SK-N-SH treated with all-trans-retinoic acid at 6 μM for 48 hours (cell line): ENCODE results near the gene DHDH.
A peak's percentile ranks its signal among the peaks of the same experiment; 100 is the strongest.

Experiments used
- ATAC-seq: fragments of 200-7000 bp; cut with Tn5 transposase; 3 replicates; pipeline ENCODE4 v1.9.1; 2020; ENCODE audit warnings: mild to moderate bottlenecking, moderate library complexity
- ARNTL ChIP-seq: fragments of 450-650 bp; formaldehyde crosslinking; IDR thresholded peaks from 2 replicates; pipeline ENCODE4 v1.5.0; 2020; ENCODE audit warnings: low read depth, mild to moderate bottlenecking, moderate library complexity, borderline replicate concordance
- BACH2 ChIP-seq: fragments of 250-450 bp; sonication (Bioruptor Pico); IDR thresholded peaks from 2 replicates; pipeline ENCODE4 v1.9.0; 2021; ENCODE audit warnings: mild to moderate bottlenecking, borderline replicate concordance
- CREB5 ChIP-seq: fragments of 250-450 bp; sonication (Bioruptor Pico); IDR thresholded peaks from 2 replicates; pipeline ENCODE4 v1.5.1; 2020; ENCODE audit warnings: low read depth, mild to moderate bottlenecking, moderate library complexity
- CSDC2 ChIP-seq: fragments of 250-450 bp; sonication (Bioruptor Pico); IDR thresholded peaks from 2 replicates; pipeline ENCODE4 v1.5.0; 2020; ENCODE audit warnings: mild to moderate bottlenecking, moderate library complexity
- CSRNP3 ChIP-seq: fragments of 250-450 bp; sonication (Bioruptor Pico); IDR thresholded peaks from 2 replicates; pipeline ENCODE4 v1.5.1; 2021; ENCODE audit warnings: mild to moderate bottlenecking, moderate library complexity
- ESRRG ChIP-seq: fragments of 250-450 bp; sonication (Bioruptor Pico); IDR thresholded peaks from 2 replicates; pipeline ENCODE4 v1.6.1; 2021; ENCODE audit warnings: mild to moderate bottlenecking
- GLIS3 ChIP-seq: fragments of 250-450 bp; sonication (Bioruptor Pico); IDR thresholded peaks from 2 replicates; pipeline ENCODE4 v1.5.0; 2020; ENCODE audit warnings: mild to moderate bottlenecking, moderate library complexity
- ISL1 ChIP-seq: fragments of 250-450 bp; sonication (Bioruptor Pico); IDR thresholded peaks from 2 replicates; pipeline ENCODE4 v2.1.2; 2022; ENCODE audit warnings: mild to moderate bottlenecking, moderate library complexity
- OSR1 ChIP-seq: fragments of 250-450 bp; sonication (Bioruptor Pico); IDR thresholded peaks from 2 replicates; pipeline ENCODE4 v1.8.0; 2022; ENCODE audit warnings: moderate library complexity, mild to moderate bottlenecking, inconsistent platforms
- POU6F1 ChIP-seq: fragments of 250-450 bp; sonication (Bioruptor Pico); IDR thresholded peaks from 2 replicates; pipeline ENCODE4 v1.8.0; 2021; ENCODE audit warnings: low read depth, mild to moderate bottlenecking, moderate library complexity, borderline replicate concordance
- PPARA ChIP-seq: fragments of 250-450 bp; sonication (Bioruptor Pico); IDR thresholded peaks from 2 replicates; pipeline ENCODE4 v1.5.0; 2020; ENCODE audit warnings: mild to moderate bottlenecking, borderline replicate concordance
- RARB ChIP-seq: fragments of 250-450 bp; sonication (Bioruptor Pico); IDR thresholded peaks from 2 replicates; pipeline ENCODE4 v1.8.0; 2021; ENCODE audit warnings: mild to moderate bottlenecking, moderate library complexity
- SNAI2 ChIP-seq: fragments of 250-450 bp; sonication (Bioruptor Pico); IDR thresholded peaks from 2 replicates; pipeline ENCODE4 v1.5.0; 2020; ENCODE audit warnings: mild to moderate bottlenecking, moderate library complexity
- ZC3H10 ChIP-seq: fragments of 250-450 bp; sonication (Bioruptor Pico); IDR thresholded peaks from 2 replicates; pipeline ENCODE4 v1.5.1; 2021; ENCODE audit warnings: mild to moderate bottlenecking, moderate library complexity
- ZFP3 ChIP-seq: fragments of 250-450 bp; sonication (Bioruptor Pico); IDR thresholded peaks from 2 replicates; pipeline ENCODE4 v1.5.0; 2020; ENCODE audit warnings: mild to moderate bottlenecking, moderate library complexity
- ZFP30 ChIP-seq: fragments of 450-650 bp; formaldehyde crosslinking; IDR thresholded peaks from 2 replicates; pipeline ENCODE4 v1.5.0; 2022; ENCODE audit warnings: mild to moderate bottlenecking, moderate library complexity
- ZNF70 ChIP-seq: fragments of 450-650 bp; formaldehyde crosslinking; IDR thresholded peaks from 2 replicates; pipeline ENCODE4 v1.5.0; 2020; ENCODE audit warnings: mild to moderate bottlenecking, moderate library complexity
- ZNF8 ChIP-seq: fragments of 450-650 bp; formaldehyde crosslinking; IDR thresholded peaks from 2 replicates; pipeline ENCODE4 v1.5.0; 2020; ENCODE audit warnings: mild to moderate bottlenecking, moderate library complexity
- TF ChIP-seq, protein P1 (sequence below): fragments of 250-450 bp; sonication (Bioruptor Pico); IDR thresholded peaks from 2 replicates; pipeline ENCODE4 v1.8.0; 2020; ENCODE audit warnings: mild to moderate bottlenecking, moderate library complexity, borderline replicate concordance

Gene DHDH

GRCh38 chr19:48964205-48965039, 30.9 kb downstream of the DHDH start:
- ATAC-seq, result no peak
- no peak for TF ChIP-seq SNAI2 (CRISPR knock-in tag)
- no peak for TF ChIP-seq RARB (CRISPR knock-in tag)
- no peak for TF ChIP-seq ZFP3 (CRISPR knock-in tag)
- TF ChIP-seq, protein P1, sequence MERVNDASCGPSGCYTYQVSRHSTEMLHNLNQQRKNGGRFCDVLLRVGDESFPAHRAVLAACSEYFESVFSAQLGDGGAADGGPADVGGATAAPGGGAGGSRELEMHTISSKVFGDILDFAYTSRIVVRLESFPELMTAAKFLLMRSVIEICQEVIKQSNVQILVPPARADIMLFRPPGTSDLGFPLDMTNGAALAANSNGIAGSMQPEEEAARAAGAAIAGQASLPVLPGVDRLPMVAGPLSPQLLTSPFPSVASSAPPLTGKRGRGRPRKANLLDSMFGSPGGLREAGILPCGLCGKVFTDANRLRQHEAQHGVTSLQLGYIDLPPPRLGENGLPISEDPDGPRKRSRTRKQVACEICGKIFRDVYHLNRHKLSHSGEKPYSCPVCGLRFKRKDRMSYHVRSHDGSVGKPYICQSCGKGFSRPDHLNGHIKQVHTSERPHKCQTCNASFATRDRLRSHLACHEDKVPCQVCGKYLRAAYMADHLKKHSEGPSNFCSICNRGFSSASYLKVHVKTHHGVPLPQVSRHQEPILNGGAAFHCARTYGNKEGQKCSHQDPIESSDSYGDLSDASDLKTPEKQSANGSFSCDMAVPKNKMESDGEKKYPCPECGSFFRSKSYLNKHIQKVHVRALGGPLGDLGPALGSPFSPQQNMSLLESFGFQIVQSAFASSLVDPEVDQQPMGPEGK (CRISPR knock-in tag), result no peak
- TF ChIP-seq ZNF8, result no peak
- TF ChIP-seq BACH2 (CRISPR knock-in tag), result no peak
- TF ChIP-seq, all 23 proteins: peak for 0

DNA sequence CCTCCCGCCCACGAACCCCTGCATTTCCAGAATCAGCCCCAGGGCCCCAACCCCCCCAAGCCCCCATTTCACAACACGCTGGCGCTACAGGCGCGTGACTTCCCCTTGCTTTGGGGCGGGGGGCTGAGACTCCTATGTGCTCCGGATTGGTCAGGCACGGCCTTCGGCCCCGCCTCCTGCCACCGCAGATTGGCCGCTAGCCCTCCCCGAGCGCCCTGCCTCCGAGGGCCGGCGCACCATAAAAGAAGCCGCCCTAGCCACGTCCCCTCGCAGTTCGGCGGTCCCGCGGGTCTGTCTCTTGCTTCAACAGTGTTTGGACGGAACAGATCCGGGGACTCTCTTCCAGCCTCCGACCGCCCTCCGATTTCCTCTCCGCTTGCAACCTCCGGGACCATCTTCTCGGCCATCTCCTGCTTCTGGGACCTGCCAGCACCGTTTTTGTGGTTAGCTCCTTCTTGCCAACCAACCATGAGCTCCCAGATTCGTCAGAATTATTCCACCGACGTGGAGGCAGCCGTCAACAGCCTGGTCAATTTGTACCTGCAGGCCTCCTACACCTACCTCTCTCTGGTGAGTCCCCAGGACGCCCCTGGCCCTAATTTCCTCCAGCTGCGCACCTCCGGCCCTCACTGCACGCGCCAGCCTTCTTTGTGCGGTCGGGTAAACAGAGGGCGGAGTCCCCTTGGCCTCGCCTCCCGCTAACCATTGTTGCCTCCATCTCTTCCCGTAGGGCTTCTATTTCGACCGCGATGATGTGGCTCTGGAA, 31.7 kb downstream of the DHDH start, which contains the start of gene FTL:
Gene FTL (plus strand): TSS at position 270 of the 766 bp plus-strand sequence. CDS start 199 bp downstream, at position 469.
- TF ChIP-seq ZFP3 (CRISPR knock-in tag), result no peak
- no peak for TF ChIP-seq ZC3H10 (CRISPR knock-in tag)
- TF ChIP-seq POU6F1 (CRISPR knock-in tag), result no peak
- TF ChIP-seq SNAI2 (CRISPR knock-in tag), result no peak
- TF ChIP-seq ESRRG (CRISPR knock-in tag), result no peak
- TF ChIP-seq CSDC2 (CRISPR knock-in tag), result no peak
- 0 out of 2 replicates have a peak, but pooled peaks have one; percentile 17 for TF ChIP-seq GLIS3 (CRISPR knock-in tag)
- TF ChIP-seq CSRNP3, result peak; percentile 65; the same call in 1 of the 2 replicates
- TF ChIP-seq, protein P1 (CRISPR knock-in tag), result no peak
- ATAC-seq, result peak; percentile 86

GRCh38 chr19:48965806-48966540, 32.5 kb downstream of the DHDH start:
- TF ChIP-seq ESRRG (CRISPR knock-in tag) (no peak), CSDC2 (CRISPR knock-in tag) (no peak), GLIS3 (CRISPR knock-in tag) (no peak), OSR1 (CRISPR knock-in tag) (no peak), ISL1 (no peak), SNAI2 (CRISPR knock-in tag) (no peak), ZC3H10 (CRISPR knock-in tag) (no peak), RARB (CRISPR knock-in tag) (no peak), CREB5 (CRISPR knock-in tag) (no peak), ZNF70 (CRISPR knock-in tag) (no peak), ARNTL (CRISPR knock-in tag) (no peak), ZFP30 (CRISPR knock-in tag) (no peak), PPARA (CRISPR knock-in tag) (no peak)
- TF ChIP-seq, protein P1 (CRISPR knock-in tag), result no peak
- ATAC-seq, result peak; percentile 72
